IPS-20b (cell line): ENCODE data around the gene ANKLE2.
"Not testable (repeated sequence)": the region's sequence is repeated elsewhere in the genome, so short reads cannot be mapped to it uniquely, and the experiment has no call there.

ENCODE experiments used
- H3K27ac ChIP-seq: one replicate; pipeline ENCODE4 v1.5.1; 2013; ENCODE audit warnings: low read length
- H3K27me3 ChIP-seq: 2 replicates; pipeline ENCODE4 v1.6.1; 2013; ENCODE audit warnings: mild to moderate bottlenecking, low read length, inconsistent platforms; ENCODE audit not compliant: insufficient read depth
- H3K36me3 ChIP-seq: 2 replicates; pipeline ENCODE4 v1.6.1; 2013; ENCODE audit warnings: low read depth, mild to moderate bottlenecking, inconsistent platforms, low read length, moderate library complexity; ENCODE audit not compliant: insufficient read depth
- H3K4me1 ChIP-seq: 2 replicates; pipeline ENCODE4 v1.6.1; 2013; ENCODE audit warnings: mild to moderate bottlenecking, control low read depth, inconsistent platforms, low read length, moderate library complexity; ENCODE audit not compliant: insufficient read depth
- H3K4me3 ChIP-seq: 2 replicates; pipeline ENCODE4 v1.5.1; 2013; ENCODE audit warnings: mild to moderate bottlenecking, low read length, inconsistent platforms
- H3K9ac ChIP-seq: 2 replicates; pipeline ENCODE4 v1.6.1; 2013; ENCODE audit warnings: low read depth, mild to moderate bottlenecking, inconsistent platforms, low read length, moderate library complexity
- H3K9me3 ChIP-seq: 2 replicates; pipeline ENCODE4 v1.6.1; 2013; ENCODE audit warnings: mild to moderate bottlenecking, low read depth, low read length, inconsistent platforms; ENCODE audit not compliant: insufficient read depth

Gene ANKLE2

GRCh38 chr12:132776230-132776625, 14.6 kb upstream of the ANKLE2 start:
- not testable (repeated sequence) for H3K4me3 ChIP-seq, H3K9ac ChIP-seq, H3K27ac ChIP-seq, H3K27me3 ChIP-seq, H3K4me1 ChIP-seq, H3K9me3 ChIP-seq
- H3K36me3 ChIP-seq = peaks cover 85% of the 10 kb centered on the region

- Histone ChIP-seq H3K27ac (no peak overlapping the region), H3K4me1 (no peaks in the 10 kb centered on the region), H3K9me3 (no peaks in the 10 kb centered on the region), H3K27me3 (no peaks in the 10 kb centered on the region), H3K4me3 (no peak overlapping the region), H3K36me3 (peaks cover 83% of the 10 kb centered on the region), H3K9ac (no peak overlapping the region)
These were observed 14.0 kb upstream of the ANKLE2 start for GRCh38 chr12:132775502-132776229.

GRCh38 chr12:132774646-132775275, 13.1 kb upstream of the ANKLE2 start:
- no peaks in the 10 kb centered on the region for H3K27me3 ChIP-seq
- H3K9ac ChIP-seq = no peak overlapping the region
- H3K36me3 ChIP-seq = peaks cover 78% of the 10 kb centered on the region
- no peak overlapping the region for H3K4me3 ChIP-seq
- H3K27ac ChIP-seq = no peak overlapping the region
- no peaks in the 10 kb centered on the region for H3K9me3 ChIP-seq
- H3K4me1 ChIP-seq = no peaks in the 10 kb centered on the region

- H3K36me3 ChIP-seq = peaks cover 73% of the 10 kb centered on the region
- no peak overlapping the region for H3K9ac ChIP-seq
- H3K27ac ChIP-seq = no peak overlapping the region
These were observed 12.5 kb upstream of the ANKLE2 start for GRCh38 chr12:132774159-132774558.

GRCh38 chr12:132773077-132773955, 11.7 kb upstream of the ANKLE2 start:
- Histone ChIP-seq H3K4me1 (0 out of 2 replicates have a peak, but pooled peaks cover 3% of the 10 kb centered on the region), H3K4me3 (no peak overlapping the region), H3K27ac (no peak overlapping the region), H3K27me3 (no peaks in the 10 kb centered on the region), H3K9ac (no peak overlapping the region), H3K36me3 (peaks cover 73% of the 10 kb centered on the region), H3K9me3 (no peaks in the 10 kb centered on the region)

More at GRCh38 chr12:132774159-132774558, 12.5 kb upstream of the ANKLE2 start:
- no peaks in the 10 kb centered on the region for H3K27me3 ChIP-seq
- no peaks in the 10 kb centered on the region for H3K4me1 ChIP-seq
- H3K4me3 ChIP-seq = no peak overlapping the region
- no peaks in the 10 kb centered on the region for H3K9me3 ChIP-seq

- peaks cover 68% of the 10 kb centered on the region for H3K36me3 ChIP-seq
- no peaks in the 10 kb centered on the region for H3K9me3 ChIP-seq
- no peak overlapping the region for H3K4me3 ChIP-seq
- H3K9ac ChIP-seq = no peak overlapping the region
- 0 out of 2 replicates have a peak, but pooled peaks cover 3% of the 10 kb centered on the region for H3K4me1 ChIP-seq
- no peak overlapping the region for H3K27ac ChIP-seq
- H3K27me3 ChIP-seq = no peaks in the 10 kb centered on the region
These were observed 11.0 kb upstream of the ANKLE2 start for GRCh38 chr12:132772606-132773005.

GRCh38 chr12:132771126-132771838, 9.7 kb upstream of the ANKLE2 start:
- H3K27ac ChIP-seq = no peak overlapping the region
- H3K4me3 ChIP-seq = no peak overlapping the region
- H3K9ac ChIP-seq = no peak overlapping the region
- peaks cover 55% of the 10 kb centered on the region for H3K36me3 ChIP-seq
- H3K4me1 ChIP-seq = 0 out of 2 replicates have a peak, but pooled peaks cover 3% of the 10 kb centered on the region
- no peaks in the 10 kb centered on the region for H3K27me3 ChIP-seq
- no peaks in the 10 kb centered on the region for H3K9me3 ChIP-seq

- Histone ChIP-seq H3K36me3 (peaks cover 10% of the 10 kb centered on the region; the same call in 1 of the 2 replicates), H3K9me3 (no peaks in the 10 kb centered on the region), H3K4me3 (no peak overlapping the region), H3K9ac (no peak overlapping the region), H3K27me3 (no peaks in the 10 kb centered on the region), H3K27ac (no peak overlapping the region), H3K4me1 (0 out of 2 replicates have a peak, but pooled peaks cover 3% of the 10 kb centered on the region)
These were observed 4.9 kb upstream of the ANKLE2 start for GRCh38 chr12:132766380-132767085.

GRCh38 chr12:132765361-132765760, 3.7 kb upstream of the ANKLE2 start:
- no peak overlapping the region for H3K27ac ChIP-seq

GRCh38 chr12:132764231-132764630, 2.6 kb upstream of the ANKLE2 start:
- no peak overlapping the region for H3K27ac ChIP-seq
- H3K27me3 ChIP-seq = no peaks in the 10 kb centered on the region
- H3K4me3 ChIP-seq = no peak overlapping the region
- H3K36me3 ChIP-seq = no peaks in the 10 kb centered on the region
- H3K9me3 ChIP-seq = no peaks in the 10 kb centered on the region
- H3K4me1 ChIP-seq = peaks cover 9% of the 10 kb centered on the region; the same call in 1 of the 2 replicates
- H3K9ac ChIP-seq = no peak overlapping the region

More at GRCh38 chr12:132765361-132765760, 3.7 kb upstream of the ANKLE2 start:
- H3K4me3 ChIP-seq = no peak overlapping the region
- 0 out of 2 replicates have a peak, but pooled peaks cover 4% of the 10 kb centered on the region for H3K36me3 ChIP-seq
- no peak overlapping the region for H3K9ac ChIP-seq
- H3K9me3 ChIP-seq = no peaks in the 10 kb centered on the region
- H3K27me3 ChIP-seq = no peaks in the 10 kb centered on the region
- H3K4me1 ChIP-seq = peaks cover 5% of the 10 kb centered on the region; the same call in 1 of the 2 replicates
